HEK293 (cell line): ENCODE results near the gene CFAP53.

Source experiments
- CTCF ChIA-PET: fragments of 350-600 bp; formaldehyde crosslinking; extraction: SDS; loops from one replicate; lab custom pipeline; 2021; ENCODE audit warnings: antibody characterized with exemption; lab: Yijun Ruan, JAX
- POLR2A ChIA-PET: fragments of 300-600 bp; formaldehyde crosslinking; extraction: SDS; loops from one replicate; lab custom pipeline; 2020; ENCODE audit warnings: antibody characterized with exemption, inconsistent platforms; lab: Yijun Ruan, JAX
- H3K27ac ChIP-seq: fragments of 200-500 bp; sonication (Bioruptor generic); 2 replicates; pipeline ENCODE4 v1.5.1; 2014; ENCODE audit warnings: low read depth, low read length, control low read depth, inconsistent platforms; ENCODE audit errors: extremely low read depth
- H3K36me3 ChIP-seq, 2 experiments: fragments of 200-500 bp in 1 of 2; sonication (Bioruptor generic) in 1 of 2; 1 replicate in 1 of 2; 2 replicates in 1 of 2; pipeline ENCODE4 v1.5.1; 2014 to 2017; ENCODE audit warnings: inconsistent platforms in 2 of 2, low read length in 2 of 2; ENCODE audit not compliant: control insufficient read depth in 2 of 2, insufficient read depth in 1 of 2
- H3K4me1 ChIP-seq: fragments of 200-500 bp; sonication (Bioruptor generic); 2 replicates; pipeline ENCODE4 v1.5.1; 2014; ENCODE audit warnings: mild to moderate bottlenecking, low read length, inconsistent platforms; ENCODE audit not compliant: control insufficient read depth, insufficient read depth
- H3K4me3 ChIP-seq: 2 replicates; pipeline ENCODE4 v1.5.1; 2011; ENCODE audit warnings: low read depth, mild to moderate bottlenecking, control low read depth, low read length, moderate library complexity
- H3K9me3 ChIP-seq: fragments of 200-500 bp; sonication (Bioruptor generic); 2 replicates; pipeline ENCODE4 v1.5.1; 2014; ENCODE audit warnings: low read depth, low read length, inconsistent platforms; ENCODE audit not compliant: control insufficient read depth, insufficient read depth
- MYNN ChIP-seq: fragments of 450-650 bp; formaldehyde crosslinking; IDR thresholded peaks from 2 replicates; pipeline ENCODE4 v1.5.1; 2016; ENCODE audit warnings: missing biosample characterization, missing genetic modification characterization, borderline replicate concordance
- ZIC2 ChIP-seq: fragments of 450-650 bp; formaldehyde crosslinking; IDR thresholded peaks from 2 replicates; pipeline ENCODE4 v1.5.1; 2016; ENCODE audit warnings: missing biosample characterization, missing genetic modification characterization
- ZNF211 ChIP-seq: fragments of 450-650 bp; formaldehyde crosslinking; IDR thresholded peaks from 2 replicates; pipeline ENCODE4 v1.5.1; 2016; ENCODE audit warnings: low read depth, missing biosample characterization, missing genetic modification characterization
- ZNF354C ChIP-seq: fragments of 450-650 bp; formaldehyde crosslinking; IDR thresholded peaks from 2 replicates; pipeline ENCODE4 v1.5.1; 2016; ENCODE audit warnings: missing biosample characterization, missing genetic modification characterization, low read depth, borderline replicate concordance
- ZNF366 ChIP-seq: fragments of 450-650 bp; formaldehyde crosslinking; conservative IDR thresholded peaks from 2 replicates; pipeline ENCODE4 v1.5.1; 2016; ENCODE audit warnings: missing biosample characterization, missing genetic modification characterization
- ZNF404 ChIP-seq: fragments of 450-650 bp; formaldehyde crosslinking; IDR thresholded peaks from 2 replicates; pipeline ENCODE4 v1.5.1; 2017; ENCODE audit warnings: missing biosample characterization, missing genetic modification characterization
- ZNF558 ChIP-seq: fragments of 450-650 bp; formaldehyde crosslinking; IDR thresholded peaks from 2 replicates; pipeline ENCODE4 v1.5.1; 2016; ENCODE audit warnings: missing biosample characterization, missing genetic modification characterization
- ZNF561 ChIP-seq: fragments of 450-650 bp; IDR thresholded peaks from 2 replicates; pipeline ENCODE4 v1.5.1; 2018; ENCODE audit warnings: missing biosample characterization, missing genetic modification characterization, borderline replicate concordance
- ZNF747 ChIP-seq: fragments of 450-650 bp; formaldehyde crosslinking; IDR thresholded peaks from 2 replicates; pipeline ENCODE4 v1.5.1; 2016; ENCODE audit warnings: missing biosample characterization, missing genetic modification characterization
- ZSCAN16 ChIP-seq: fragments of 450-650 bp; formaldehyde crosslinking; IDR thresholded peaks from 2 replicates; pipeline ENCODE4 v1.5.1; 2016; ENCODE audit warnings: missing biosample characterization, missing genetic modification characterization
- ZSCAN30 ChIP-seq: fragments of 450-650 bp; IDR thresholded peaks from 2 replicates; pipeline ENCODE4 v1.5.1; 2018; ENCODE audit warnings: missing biosample characterization, mild to moderate bottlenecking, missing genetic modification characterization, moderate library complexity
- TF ChIP-seq, protein P1 (sequence below): fragments of 450-650 bp; formaldehyde crosslinking; IDR thresholded peaks from 2 replicates; pipeline ENCODE4 v1.5.1; 2017; ENCODE audit warnings: missing biosample characterization, missing genetic modification characterization
- TF ChIP-seq, protein P2 (sequence below): fragments of 450-650 bp; formaldehyde crosslinking; IDR thresholded peaks from 2 replicates; pipeline ENCODE4 v1.5.1; 2016; ENCODE audit warnings: missing biosample characterization, missing genetic modification characterization
- TF ChIP-seq, protein P3 (sequence below): fragments of 450-650 bp; formaldehyde crosslinking; IDR thresholded peaks from 2 replicates; pipeline ENCODE4 v1.5.1; 2016; ENCODE audit warnings: missing biosample characterization, missing genetic modification characterization, low read depth
- TF ChIP-seq, protein P4 (sequence below): fragments of 450-650 bp; formaldehyde crosslinking; IDR thresholded peaks from 2 replicates; pipeline ENCODE4 v1.5.1; 2016; ENCODE audit warnings: missing biosample characterization, missing genetic modification characterization
- TF ChIP-seq, protein P5 (sequence below): fragments of 450-650 bp; formaldehyde crosslinking; IDR thresholded peaks from 2 replicates; pipeline ENCODE4 v1.5.1; 2016; ENCODE audit warnings: missing biosample characterization, missing genetic modification characterization
- TF ChIP-seq, protein P6 (sequence below): fragments of 450-650 bp; formaldehyde crosslinking; IDR thresholded peaks from 2 replicates; pipeline ENCODE4 v1.5.1; 2017; ENCODE audit warnings: missing biosample characterization, missing genetic modification characterization

The CFAP53 gene

DNA sequence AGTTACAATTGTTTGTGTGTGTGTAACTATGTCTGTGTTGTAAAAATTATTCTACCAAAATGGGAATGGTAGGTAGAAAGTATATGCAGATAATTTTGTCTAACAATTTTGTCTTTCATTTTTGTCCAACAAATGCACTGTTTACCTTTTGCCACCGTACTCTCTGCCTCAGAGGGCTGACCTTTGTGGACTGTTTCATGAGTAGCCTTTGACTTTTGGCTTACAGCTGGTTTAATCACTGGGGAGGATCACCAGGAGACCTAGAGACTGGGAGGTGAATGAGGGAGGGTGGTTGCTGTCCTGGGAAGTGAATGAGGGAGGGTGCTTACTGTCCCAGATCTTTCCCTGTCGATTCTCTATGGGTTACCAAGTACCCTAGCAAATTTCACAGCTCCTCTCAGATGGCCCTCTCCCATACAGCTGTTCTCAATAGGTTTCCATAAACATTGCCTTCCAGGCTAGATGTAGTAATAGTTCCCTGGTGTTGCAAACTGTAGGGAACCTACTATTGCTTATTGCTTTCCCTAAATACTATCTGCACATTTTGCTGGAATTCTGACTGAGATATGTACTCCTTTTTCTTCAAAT lies 47.7 kb upstream of the CFAP53 start:
- ChIA-PET CTCF (interaction anchor here (1.0 kb wide), 1 partner anchor 46 kb away, joined by 3 read pairs; no protein-coding TSS in a partner anchor), POLR2A (no interaction called here)
- H3K4me1 ChIP-seq = no peaks in the 10 kb centered on the region
- TF ChIP-seq ZNF354C (no peak), ZIC2 (tag by site-specific recombination) (peak; percentile 78)
- TF ChIP-seq, protein P1, sequence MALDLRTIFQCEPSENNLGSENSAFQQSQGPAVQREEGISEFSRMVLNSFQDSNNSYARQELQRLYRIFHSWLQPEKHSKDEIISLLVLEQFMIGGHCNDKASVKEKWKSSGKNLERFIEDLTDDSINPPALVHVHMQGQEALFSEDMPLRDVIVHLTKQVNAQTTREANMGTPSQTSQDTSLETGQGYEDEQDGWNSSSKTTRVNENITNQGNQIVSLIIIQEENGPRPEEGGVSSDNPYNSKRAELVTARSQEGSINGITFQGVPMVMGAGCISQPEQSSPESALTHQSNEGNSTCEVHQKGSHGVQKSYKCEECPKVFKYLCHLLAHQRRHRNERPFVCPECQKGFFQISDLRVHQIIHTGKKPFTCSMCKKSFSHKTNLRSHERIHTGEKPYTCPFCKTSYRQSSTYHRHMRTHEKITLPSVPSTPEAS = no peak
- H3K4me3 ChIP-seq = no peak overlapping the region
- H3K9me3 ChIP-seq = no peaks in the 10 kb centered on the region
- H3K27ac ChIP-seq = no peak overlapping the region
- H3K36me3 ChIP-seq = no peaks in the 10 kb centered on the region

DNA sequence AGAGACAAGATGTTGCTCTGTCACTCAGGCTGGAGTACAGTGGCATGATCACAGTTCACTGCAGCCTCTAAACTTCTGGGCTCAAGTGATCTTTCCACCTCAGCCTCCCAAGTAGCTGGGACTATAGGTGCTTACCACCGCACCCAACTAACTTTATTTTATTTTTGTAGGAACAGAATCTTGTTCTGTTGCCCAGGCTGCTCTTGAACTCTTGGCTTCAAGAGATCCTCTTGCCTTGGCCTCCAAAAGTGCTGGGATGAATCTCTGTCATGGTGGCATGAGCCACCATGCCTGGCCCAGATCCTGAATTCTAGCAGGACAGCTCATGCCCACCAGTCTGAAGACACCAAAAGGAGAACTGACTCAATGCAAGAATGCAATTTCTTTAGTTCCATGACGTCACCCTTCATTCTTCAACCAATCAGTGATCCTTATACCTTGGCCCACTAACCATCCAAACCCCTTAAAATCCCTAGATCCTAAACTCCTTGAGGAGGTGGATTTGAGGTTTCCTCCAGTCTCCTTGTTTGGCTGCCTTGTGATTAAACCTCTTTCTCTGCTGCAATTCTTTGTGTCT lies 46.8 kb upstream of the CFAP53 start:
- Histone ChIP-seq H3K36me3 (no peaks in the 10 kb centered on the region), H3K9me3 (no peaks in the 10 kb centered on the region), H3K4me3 (no peak overlapping the region), H3K27ac (no peak overlapping the region), H3K4me1 (0 out of 2 replicates have a peak, but pooled peaks cover 1% of the 10 kb centered on the region)
- CTCF ChIA-PET = interaction anchor here (0.6 to 1.0 kb wide), 2 partner anchors 45 to 116 kb away, joined by 3 to 4 read pairs; no protein-coding TSS in a partner anchor
- POLR2A ChIA-PET = no interaction called here
- TF ChIP-seq MYNN (tag by site-specific recombination) = no peak
- TF ChIP-seq, protein P2, sequence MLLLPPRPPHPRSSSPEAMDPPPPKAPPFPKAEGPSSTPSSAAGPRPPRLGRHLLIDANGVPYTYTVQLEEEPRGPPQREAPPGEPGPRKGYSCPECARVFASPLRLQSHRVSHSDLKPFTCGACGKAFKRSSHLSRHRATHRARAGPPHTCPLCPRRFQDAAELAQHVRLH (tag by site-specific recombination) = no peak
- TF ChIP-seq, protein P3, sequence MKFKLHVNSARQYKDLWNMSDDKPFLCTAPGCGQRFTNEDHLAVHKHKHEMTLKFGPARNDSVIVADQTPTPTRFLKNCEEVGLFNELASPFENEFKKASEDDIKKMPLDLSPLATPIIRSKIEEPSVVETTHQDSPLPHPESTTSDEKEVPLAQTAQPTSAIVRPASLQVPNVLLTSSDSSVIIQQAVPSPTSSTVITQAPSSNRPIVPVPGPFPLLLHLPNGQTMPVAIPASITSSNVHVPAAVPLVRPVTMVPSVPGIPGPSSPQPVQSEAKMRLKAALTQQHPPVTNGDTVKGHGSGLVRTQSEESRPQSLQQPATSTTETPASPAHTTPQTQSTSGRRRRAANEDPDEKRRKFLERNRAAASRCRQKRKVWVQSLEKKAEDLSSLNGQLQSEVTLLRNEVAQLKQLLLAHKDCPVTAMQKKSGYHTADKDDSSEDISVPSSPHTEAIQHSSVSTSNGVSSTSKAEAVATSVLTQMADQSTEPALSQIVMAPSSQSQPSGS (tag by site-specific recombination) = peak; percentile 16; the same call in 1 of the 2 replicates

DNA sequence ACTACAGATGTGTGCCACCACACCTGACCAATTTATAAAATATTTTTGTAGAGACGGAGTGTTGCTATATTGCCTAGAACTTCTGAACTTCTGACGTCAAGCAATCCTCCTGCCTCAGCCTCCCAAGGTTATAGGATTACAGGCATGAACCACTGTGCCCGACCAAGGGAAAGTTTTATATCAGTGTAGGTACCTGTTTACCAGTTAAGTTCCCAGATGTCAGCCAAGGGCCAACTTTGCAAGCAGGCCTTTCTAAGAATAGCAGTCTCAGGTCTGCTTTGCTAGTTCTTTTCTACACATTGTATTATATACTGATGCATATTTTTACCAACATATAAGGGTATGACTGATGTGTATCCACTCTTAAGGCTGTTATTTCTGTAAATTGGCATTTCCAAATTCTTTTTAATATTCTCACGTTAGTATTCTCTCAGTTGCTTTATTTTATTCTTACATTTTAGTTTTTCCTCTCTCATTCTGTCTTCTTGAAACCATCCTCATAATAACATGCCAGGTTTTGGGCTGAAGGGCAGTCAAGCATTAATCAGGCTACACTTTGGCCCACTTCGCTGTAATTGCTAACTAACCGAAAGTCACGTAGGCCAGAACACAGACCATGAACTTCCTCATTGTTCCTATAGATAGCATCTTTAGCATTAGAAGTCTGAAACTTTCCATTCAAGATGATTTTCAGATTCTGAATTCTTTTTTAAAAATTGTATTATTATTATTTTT lies 46.2 kb upstream of the CFAP53 start:
- no peak overlapping the region for H3K4me3 ChIP-seq
- no peak overlapping the region for H3K27ac ChIP-seq
- CTCF ChIA-PET = interaction anchor here (0.6 to 1.9 kb wide), 2 partner anchors 45 to 117 kb away, joined by 4 to 8 read pairs; no protein-coding TSS in a partner anchor
- TF ChIP-seq ZNF561 (tag by site-specific recombination) = no peak
- no peak for TF ChIP-seq ZNF747 (tag by site-specific recombination)
- TF ChIP-seq, protein P4, sequence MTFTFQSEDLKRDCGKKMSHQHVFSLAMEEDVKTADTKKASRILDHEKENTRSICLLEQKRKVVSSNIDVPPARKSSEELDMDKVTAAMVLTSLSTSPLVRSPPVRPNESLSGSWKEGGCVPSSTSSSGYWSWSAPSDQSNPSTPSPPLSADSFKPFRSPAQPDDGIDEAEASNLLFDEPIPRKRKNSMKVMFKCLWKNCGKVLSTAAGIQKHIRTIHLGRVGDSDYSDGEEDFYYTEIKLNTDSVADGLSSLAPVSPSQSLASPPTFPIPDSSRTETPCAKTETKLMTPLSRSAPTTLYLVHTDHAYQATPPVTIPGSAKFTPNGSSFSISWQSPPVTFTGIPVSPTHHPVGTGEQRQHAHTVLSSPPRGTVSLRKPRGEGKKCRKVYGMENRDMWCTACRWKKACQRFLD (tag by site-specific recombination) = no peak
- no peak for TF ChIP-seq ZSCAN30
- TF ChIP-seq, protein P5, sequence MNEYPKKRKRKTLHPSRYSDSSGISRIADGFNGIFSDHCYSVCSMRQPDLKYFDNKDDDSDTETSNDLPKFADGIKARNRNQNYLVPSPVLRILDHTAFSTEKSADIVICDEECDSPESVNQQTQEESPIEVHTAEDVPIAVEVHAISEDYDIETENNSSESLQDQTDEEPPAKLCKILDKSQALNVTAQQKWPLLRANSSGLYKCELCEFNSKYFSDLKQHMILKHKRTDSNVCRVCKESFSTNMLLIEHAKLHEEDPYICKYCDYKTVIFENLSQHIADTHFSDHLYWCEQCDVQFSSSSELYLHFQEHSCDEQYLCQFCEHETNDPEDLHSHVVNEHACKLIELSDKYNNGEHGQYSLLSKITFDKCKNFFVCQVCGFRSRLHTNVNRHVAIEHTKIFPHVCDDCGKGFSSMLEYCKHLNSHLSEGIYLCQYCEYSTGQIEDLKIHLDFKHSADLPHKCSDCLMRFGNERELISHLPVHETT (tag by site-specific recombination) = no peak
- no peak for TF ChIP-seq ZNF211 (tag by site-specific recombination)
- no peak for TF ChIP-seq ZNF366 (tag by site-specific recombination)
- no peak for TF ChIP-seq ZNF404 (tag by site-specific recombination)
- no peak for TF ChIP-seq ZSCAN16 (tag by site-specific recombination)
- TF ChIP-seq, protein P6, sequence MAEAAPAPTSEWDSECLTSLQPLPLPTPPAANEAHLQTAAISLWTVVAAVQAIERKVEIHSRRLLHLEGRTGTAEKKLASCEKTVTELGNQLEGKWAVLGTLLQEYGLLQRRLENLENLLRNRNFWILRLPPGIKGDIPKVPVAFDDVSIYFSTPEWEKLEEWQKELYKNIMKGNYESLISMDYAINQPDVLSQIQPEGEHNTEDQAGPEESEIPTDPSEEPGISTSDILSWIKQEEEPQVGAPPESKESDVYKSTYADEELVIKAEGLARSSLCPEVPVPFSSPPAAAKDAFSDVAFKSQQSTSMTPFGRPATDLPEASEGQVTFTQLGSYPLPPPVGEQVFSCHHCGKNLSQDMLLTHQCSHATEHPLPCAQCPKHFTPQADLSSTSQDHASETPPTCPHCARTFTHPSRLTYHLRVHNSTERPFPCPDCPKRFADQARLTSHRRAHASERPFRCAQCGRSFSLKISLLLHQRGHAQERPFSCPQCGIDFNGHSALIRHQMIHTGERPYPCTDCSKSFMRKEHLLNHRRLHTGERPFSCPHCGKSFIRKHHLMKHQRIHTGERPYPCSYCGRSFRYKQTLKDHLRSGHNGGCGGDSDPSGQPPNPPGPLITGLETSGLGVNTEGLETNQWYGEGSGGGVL (tag by site-specific recombination) = no peak
- TF ChIP-seq ZNF558 = no peak
- TF ChIP-seq, all 188 proteins: peak for 0
- no peaks in the 10 kb centered on the region for H3K36me3 ChIP-seq
- 0 out of 2 replicates have a peak, but pooled peaks cover 2% of the 10 kb centered on the region for H3K4me1 ChIP-seq
- H3K9me3 ChIP-seq = no peaks in the 10 kb centered on the region
- POLR2A ChIA-PET = no interaction called here
